Measurements from ENCODE around the gene MDM4.

MDM4 gene

GRCh38 chr1:204588826-204589225, 72.6 kb downstream of the MDM4 start:
- Mint-ChIP-seq H3K4me3 (no peak overlapping the region), H3K9me3 (no peaks in the 10 kb centered on the region), H3K4me1 (no peaks in the 10 kb centered on the region), H3K27me3 (no peaks in the 10 kb centered on the region), H3K27ac (no peak overlapping the region)
- DNase-seq (no peak), ATAC-seq (no peak)

GRCh38 chr1:204589409-204590038, 73.3 kb downstream of the MDM4 start:
- no peaks in the 10 kb centered on the region for H3K9me3 Mint-ChIP-seq
- no peak overlapping the region for H3K4me3 Mint-ChIP-seq
- ATAC-seq (no peak), DNase-seq (no peak)
- H3K27ac Mint-ChIP-seq: no peak overlapping the region
- H3K27me3 Mint-ChIP-seq: no peaks in the 10 kb centered on the region
- no peaks in the 10 kb centered on the region for H3K4me1 Mint-ChIP-seq

- no peaks in the 10 kb centered on the region for H3K4me1 Mint-ChIP-seq
- no peak overlapping the region for H3K4me3 Mint-ChIP-seq
- H3K9me3 Mint-ChIP-seq: no peaks in the 10 kb centered on the region
- DNase-seq: no peak
- H3K27me3 Mint-ChIP-seq: no peaks in the 10 kb centered on the region
- no peak for ATAC-seq
- no peak overlapping the region for H3K27ac Mint-ChIP-seq
Measured at GRCh38 chr1:204591473-204592090, 75.4 kb downstream of the MDM4 start.

- no peaks in the 10 kb centered on the region for H3K27me3 Mint-ChIP-seq
- H3K9me3 Mint-ChIP-seq: no peaks in the 10 kb centered on the region
- no peaks in the 10 kb centered on the region for H3K4me1 Mint-ChIP-seq
- no peak overlapping the region for H3K27ac Mint-ChIP-seq
- ATAC-seq: no peak
- DNase-seq: no peak
- no peak overlapping the region for H3K4me3 Mint-ChIP-seq
Measured at GRCh38 chr1:204592246-204592948, 76.2 kb downstream of the MDM4 start.

- DNase-seq (no peak), ATAC-seq (no peak)
- no peaks in the 10 kb centered on the region for H3K27me3 Mint-ChIP-seq
- no peaks in the 10 kb centered on the region for H3K9me3 Mint-ChIP-seq
- H3K4me3 Mint-ChIP-seq: no peak overlapping the region
- H3K4me1 Mint-ChIP-seq: no peaks in the 10 kb centered on the region
- no peak overlapping the region for H3K27ac Mint-ChIP-seq
Measured at GRCh38 chr1:204598319-204598969, 82.2 kb downstream of the MDM4 start.

- H3K9me3 Mint-ChIP-seq: no peaks in the 10 kb centered on the region
Measured at GRCh38 chr1:204599098-204599497, 82.9 kb downstream of the MDM4 start.

GRCh38 chr1:204599596-204599995, 83.4 kb downstream of the MDM4 start:
- DNase-seq (no peak), ATAC-seq (no peak)
- Mint-ChIP-seq H3K27me3 (no peaks in the 10 kb centered on the region), H3K4me1 (no peaks in the 10 kb centered on the region), H3K9me3 (no peaks in the 10 kb centered on the region), H3K27ac (no peak overlapping the region), H3K4me3 (no peak overlapping the region)

More at GRCh38 chr1:204599098-204599497, 82.9 kb downstream of the MDM4 start:
- DNase-seq: no peak
- no peak overlapping the region for H3K27ac Mint-ChIP-seq
- no peak for ATAC-seq
- H3K4me1 Mint-ChIP-seq: no peaks in the 10 kb centered on the region
- no peaks in the 10 kb centered on the region for H3K27me3 Mint-ChIP-seq
- H3K4me3 Mint-ChIP-seq: no peak overlapping the region

- DNase-seq: no peak
- Mint-ChIP-seq H3K27ac (peak overlapping the region in 1 of 2 donors; percentile 12), H3K27me3 (no peaks in the 10 kb centered on the region), H3K4me1 (no peaks in the 10 kb centered on the region), H3K4me3 (no peak overlapping the region), H3K9me3 (no peaks in the 10 kb centered on the region)
- ATAC-seq: no peak
Measured at GRCh38 chr1:204600203-204600602, 84.0 kb downstream of the MDM4 start.

- H3K4me3 Mint-ChIP-seq: no peak overlapping the region
- no peaks in the 10 kb centered on the region for H3K27me3 Mint-ChIP-seq
- DNase-seq (no peak), ATAC-seq (no peak)
- H3K27ac Mint-ChIP-seq: no peak overlapping the region
- H3K9me3 Mint-ChIP-seq: no peaks in the 10 kb centered on the region
- no peaks in the 10 kb centered on the region for H3K4me1 Mint-ChIP-seq
Measured at GRCh38 chr1:204600968-204601367, 84.8 kb downstream of the MDM4 start.

- no peaks in the 10 kb centered on the region for H3K27me3 Mint-ChIP-seq
- DNase-seq: no peak
- H3K4me3 Mint-ChIP-seq: no peak overlapping the region
- no peak overlapping the region for H3K27ac Mint-ChIP-seq
- H3K9me3 Mint-ChIP-seq: no peaks in the 10 kb centered on the region
- H3K4me1 Mint-ChIP-seq: no peaks in the 10 kb centered on the region
- ATAC-seq: no peak
Measured at GRCh38 chr1:204602111-204602579, 85.9 kb downstream of the MDM4 start.

GRCh38 chr1:204602871-204603542, 86.8 kb downstream of the MDM4 start:
- H3K4me3 Mint-ChIP-seq: no peak overlapping the region
- no peaks in the 10 kb centered on the region for H3K27me3 Mint-ChIP-seq
- DNase-seq (no peak), ATAC-seq (no peak)
- H3K27ac Mint-ChIP-seq: peak overlapping the region in 1 of 2 donors; percentile 50
- H3K9me3 Mint-ChIP-seq: no peaks in the 10 kb centered on the region
- no peaks in the 10 kb centered on the region for H3K4me1 Mint-ChIP-seq

- H3K4me1 Mint-ChIP-seq: no peaks in the 10 kb centered on the region
- H3K4me3 Mint-ChIP-seq: no peak overlapping the region
- peak overlapping the region in 1 of 2 donors; percentile 59 for H3K27ac Mint-ChIP-seq
- H3K27me3 Mint-ChIP-seq: no peaks in the 10 kb centered on the region
- DNase-seq (no peak), ATAC-seq (no peak)
- no peaks in the 10 kb centered on the region for H3K9me3 Mint-ChIP-seq
Measured at GRCh38 chr1:204605791-204606190, 89.6 kb downstream of the MDM4 start.

All from stimulated activated naive CD8-positive, alpha-beta T cell treated with anti-CD3 and anti-CD28 coated beads, Interleukin-15, amount 100 ng/mL, for 72 hours (primary cell).